Measurements from ENCODE around the gene PLXNC1.
A peak's percentile ranks its signal among the peaks of the same experiment; 100 is the strongest.

PLXNC1 gene

DNA sequence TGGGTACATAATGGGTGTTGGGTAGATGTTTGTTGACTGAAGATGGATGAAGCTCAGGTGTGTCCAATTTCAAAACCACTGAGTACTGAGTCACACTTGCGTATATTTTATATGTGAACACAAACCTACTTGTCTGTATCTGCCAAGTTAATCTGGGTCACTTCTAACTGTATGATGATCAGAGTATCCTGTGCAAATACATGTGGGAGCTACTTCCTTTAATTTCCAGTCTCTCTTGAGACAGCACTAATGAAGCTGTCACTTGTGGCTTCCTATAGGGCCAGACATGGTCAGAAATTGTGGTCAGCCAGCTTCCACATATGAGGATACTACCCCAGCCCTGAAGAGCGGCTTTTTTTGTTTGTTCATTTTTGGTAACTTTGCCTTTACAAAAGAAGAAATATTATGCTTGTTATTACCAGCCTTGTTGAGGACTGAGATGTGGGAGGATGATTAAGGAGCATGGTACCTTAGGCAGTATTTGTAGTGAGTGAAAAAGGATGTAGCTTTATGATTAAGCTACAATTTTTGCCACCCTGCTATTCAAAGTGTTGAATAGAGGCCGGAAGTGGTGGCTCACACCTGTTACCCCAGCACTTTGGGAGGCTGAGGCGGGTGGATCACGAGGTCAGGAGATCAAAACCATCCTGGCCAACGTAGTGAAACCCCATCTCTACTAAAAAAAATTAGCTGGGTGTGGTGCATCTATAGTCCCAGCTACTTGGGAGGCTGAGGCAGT lies 32.4 kb downstream of the PLXNC1 start:
- no peak for DNase-seq (ENCODE audit: low spot score)

DNA sequence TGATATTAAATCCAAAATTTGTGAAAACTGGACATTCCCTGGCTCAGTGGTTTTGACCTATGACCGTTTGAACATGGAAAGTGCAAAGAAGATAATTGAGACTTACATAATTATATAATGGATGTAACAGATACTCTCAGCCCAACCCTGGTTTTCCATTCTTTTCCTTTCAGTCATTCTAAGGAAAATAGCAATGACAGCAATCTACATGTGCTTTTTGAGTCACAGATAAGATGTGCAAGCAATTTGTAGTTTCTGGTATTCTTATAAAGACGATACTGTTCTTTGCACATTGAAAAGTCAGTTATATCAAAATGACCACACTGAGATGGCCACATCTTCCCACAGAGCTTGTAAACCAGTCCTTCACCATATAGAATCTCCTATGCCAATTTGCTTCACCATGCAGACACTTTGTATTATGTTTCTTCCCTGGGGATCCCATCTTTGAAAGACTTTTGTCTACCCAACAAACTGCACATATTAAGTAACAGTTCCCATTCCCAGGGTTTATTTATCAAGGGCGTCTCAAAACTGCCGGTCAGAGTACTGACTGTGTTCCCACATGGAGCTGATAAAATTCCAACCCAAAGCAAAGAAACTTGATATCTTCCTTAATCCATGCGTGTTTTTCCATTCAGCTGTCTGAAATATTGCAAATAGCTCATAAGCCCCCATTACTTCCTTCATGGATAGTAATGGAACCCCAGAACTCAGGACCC lies 34.8 kb downstream of the PLXNC1 start:
- no peak for DNase-seq (ENCODE audit: low spot score)

DNA sequence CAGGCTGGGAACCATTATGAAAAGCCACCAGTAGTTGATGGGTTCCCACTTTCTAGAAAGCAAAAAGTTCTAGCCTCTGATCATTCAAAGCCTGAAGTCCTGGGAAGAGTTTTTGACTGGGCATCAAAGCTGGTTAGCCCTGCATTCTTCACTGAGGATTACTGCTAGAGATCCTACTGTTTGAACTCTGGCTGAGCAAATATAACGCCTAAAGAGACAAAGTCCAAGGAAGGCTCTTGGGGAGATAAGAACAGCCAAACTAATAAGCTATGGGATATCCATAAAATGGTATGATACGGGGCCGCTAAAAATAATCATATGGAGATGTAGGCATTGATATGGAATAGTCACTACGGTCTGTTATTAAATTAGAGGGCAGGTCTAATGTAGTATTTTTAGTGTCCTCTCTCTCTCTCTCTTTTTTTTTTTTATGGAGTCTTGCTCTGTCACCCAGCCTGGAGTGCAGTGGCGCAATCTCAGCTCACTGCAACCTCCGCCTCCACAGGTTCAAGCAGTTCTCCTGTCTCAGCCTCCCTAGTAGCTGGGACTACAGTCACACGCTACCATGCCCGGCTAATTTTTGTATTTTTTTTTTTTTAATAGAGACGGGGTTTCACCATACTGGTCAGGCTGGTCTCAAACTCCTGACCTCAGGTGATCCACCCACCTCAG lies 35.5 kb downstream of the PLXNC1 start:
- DNase-seq (ENCODE audit: low spot score): no peak

DNA sequence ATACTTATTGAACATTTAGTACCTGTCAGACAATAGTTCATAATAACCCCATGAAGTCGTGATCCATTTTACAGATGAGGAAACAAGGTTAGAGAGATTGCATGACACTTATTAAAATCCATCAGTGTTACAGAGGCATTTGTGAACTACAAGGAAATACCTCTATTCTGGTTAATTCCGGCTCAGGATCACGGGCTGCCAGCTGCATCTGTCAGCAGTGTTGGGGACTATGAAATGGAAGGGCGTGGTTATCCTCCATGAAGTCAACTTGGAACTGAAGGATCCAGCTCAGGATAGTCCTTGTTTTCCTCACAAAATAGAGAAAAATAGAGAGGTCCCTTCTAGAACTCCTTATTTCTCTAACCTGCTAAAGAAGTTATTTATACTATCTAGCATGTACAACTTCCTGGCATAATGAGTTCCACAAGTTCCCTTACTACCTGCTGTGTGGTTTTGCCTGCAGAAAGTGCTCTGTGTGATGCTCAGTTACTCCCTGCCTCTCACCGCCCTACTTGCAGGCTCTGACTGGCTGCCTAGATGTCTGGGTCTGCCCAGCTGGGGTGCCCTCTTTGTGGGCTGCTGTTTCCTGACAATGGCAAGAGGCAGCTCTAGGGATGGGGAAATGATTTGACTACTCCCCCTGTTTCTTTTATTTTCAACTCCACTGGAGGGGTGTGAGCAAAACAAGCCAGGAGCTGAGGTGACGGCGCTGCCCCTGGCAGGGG lies 36.8 kb downstream of the PLXNC1 start:
- no peak for DNase-seq (ENCODE audit: low spot score)

DNA sequence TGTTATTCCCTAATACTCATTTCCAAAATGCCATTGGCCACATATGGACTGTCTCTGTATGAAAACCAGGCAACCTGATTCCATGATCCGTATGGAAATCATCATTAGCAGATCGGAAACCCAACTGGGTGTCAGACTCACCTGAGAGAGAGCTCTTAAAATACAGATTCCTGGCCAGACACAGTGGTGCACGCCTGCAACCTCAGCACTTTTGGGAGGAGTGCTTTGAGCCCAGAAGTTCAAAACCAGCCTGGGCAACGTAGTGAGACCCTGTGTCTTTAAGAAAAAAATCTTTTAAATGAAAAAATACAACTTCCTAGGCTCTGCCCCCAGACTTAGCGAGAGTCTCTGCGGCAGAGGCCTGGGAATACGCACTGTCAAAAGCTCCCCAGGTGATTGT lies 37.4 kb downstream of the PLXNC1 start:
- no peak for DNase-seq (ENCODE audit: low spot score)

DNA sequence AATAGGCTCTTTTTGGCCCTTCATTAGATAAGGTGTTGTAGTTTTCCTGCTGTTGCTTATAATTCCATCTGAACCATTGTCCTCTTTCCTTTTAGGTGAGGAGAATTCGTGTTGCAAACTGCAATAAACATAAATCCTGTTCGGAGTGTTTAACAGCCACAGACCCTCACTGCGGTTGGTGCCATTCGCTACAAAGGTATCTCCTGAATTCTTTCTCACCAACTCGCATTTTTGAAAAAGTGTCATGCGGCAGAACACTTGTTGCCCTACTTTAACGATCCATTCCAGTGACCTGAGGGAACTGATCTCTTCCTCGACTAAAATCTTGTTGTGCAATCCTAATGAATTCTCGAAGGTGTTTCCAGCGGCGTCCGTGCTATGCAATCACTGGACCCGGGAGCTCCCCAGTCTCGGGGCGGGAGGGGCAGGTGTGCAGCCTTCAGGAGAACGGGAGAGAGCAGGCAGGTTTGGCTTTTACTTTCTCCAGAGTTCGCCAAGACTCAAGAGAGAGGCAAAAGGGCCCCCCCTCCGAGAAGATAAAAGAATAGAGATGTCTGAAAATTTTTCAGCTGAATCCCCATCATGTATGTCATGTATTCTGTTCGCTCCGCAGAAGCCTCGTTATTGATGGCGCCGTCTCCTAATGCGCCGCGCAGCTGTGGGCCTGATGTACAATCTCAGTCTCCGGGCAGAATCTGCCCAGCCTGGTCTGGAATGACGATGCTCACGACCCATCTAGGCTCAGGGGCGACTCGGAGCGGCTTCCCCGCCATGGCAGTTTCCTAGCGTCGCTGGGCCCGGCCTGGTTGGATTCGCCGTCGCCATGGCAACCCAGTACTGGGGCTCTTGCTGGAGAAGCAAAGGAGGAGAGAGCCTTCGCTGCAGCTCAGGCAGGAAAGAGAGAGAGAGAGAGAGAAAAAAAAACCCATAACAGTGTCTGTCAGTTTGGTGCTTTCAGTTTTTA lies 38.2 kb downstream of the PLXNC1 start:
- DNase-seq (ENCODE audit: low spot score): peak; percentile 89

DNA sequence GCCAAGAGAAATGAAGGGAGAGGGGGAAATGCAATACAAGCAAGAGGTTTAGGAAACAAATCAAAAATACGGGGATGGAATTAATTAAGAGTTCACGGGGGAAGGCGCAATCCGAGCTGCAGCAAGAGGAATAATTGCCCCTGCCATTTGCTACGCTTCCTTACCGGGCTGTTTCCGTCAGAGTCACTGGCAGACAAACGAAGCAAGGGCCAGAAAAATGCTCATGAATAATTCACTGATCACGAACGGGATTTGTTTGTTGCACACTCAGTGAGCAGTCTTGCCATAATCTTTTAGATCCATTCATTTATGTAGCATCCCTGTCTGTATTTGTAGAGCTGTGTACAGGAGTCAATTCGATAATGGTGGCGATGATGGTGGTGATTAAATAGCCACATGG lies 39.0 kb downstream of the PLXNC1 start:
- peak; percentile 42 for DNase-seq (ENCODE audit: low spot score)

DNA sequence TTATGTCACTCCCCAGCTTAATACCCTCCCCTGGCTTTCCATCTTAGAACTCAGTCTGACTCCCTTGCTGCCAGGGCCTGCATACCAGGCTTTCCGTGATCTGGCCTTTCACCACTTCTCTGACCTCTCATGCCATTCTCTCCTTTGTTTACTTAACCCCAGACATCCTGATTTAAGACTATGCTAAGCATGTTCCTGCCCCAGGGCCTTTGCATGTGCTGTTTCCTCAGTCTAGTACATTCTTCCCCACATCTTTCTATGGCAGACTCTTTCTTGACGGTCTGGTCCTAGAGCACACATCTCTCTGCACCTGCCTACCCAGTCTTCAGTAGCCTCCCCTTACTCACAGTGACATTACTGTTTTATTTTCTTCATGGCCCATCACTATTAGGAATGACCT lies 42.2 kb downstream of the PLXNC1 start:
- no peak for DNase-seq (ENCODE audit: low spot score)

DNA sequence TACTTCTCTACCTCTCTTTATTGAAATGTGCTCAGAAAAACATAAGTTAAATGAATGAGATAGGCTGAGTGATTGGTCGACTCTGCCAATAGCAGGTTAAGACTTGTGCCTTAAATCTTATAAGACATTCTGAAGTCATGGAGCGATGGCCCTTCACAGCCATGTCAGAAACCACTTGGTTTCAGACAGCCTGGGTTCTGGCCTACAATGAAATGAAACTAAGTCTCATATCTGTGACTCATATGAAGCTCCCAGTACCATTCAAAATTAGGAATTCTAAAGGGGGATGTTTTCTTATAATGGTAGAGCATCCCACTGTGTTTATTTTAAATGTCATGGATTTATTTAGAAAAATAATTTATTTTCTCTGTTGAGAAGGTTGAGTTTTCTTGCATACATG lies 42.6 kb downstream of the PLXNC1 start:
- no peak for DNase-seq (ENCODE audit: low spot score)

DNA sequence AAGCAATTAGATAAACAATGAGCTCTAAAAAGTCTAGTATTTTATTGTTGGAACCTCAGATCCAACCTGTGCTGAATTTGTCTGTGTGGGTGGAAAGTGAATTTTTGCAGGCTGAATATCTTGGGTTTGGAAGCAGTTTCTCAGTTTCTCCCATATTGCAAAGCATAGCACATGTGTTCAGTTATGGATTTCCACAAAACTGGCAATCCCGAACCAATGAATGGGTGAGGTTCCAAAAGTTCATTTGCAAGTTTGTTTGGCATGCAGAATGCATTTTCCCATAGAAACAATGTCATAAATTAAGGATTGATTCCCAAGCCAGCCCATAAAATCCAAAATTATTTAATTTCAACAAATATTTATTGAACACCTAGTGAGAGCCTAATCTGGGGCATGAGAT lies 43.4 kb downstream of the PLXNC1 start:
- DNase-seq (ENCODE audit: low spot score): no peak

DNA sequence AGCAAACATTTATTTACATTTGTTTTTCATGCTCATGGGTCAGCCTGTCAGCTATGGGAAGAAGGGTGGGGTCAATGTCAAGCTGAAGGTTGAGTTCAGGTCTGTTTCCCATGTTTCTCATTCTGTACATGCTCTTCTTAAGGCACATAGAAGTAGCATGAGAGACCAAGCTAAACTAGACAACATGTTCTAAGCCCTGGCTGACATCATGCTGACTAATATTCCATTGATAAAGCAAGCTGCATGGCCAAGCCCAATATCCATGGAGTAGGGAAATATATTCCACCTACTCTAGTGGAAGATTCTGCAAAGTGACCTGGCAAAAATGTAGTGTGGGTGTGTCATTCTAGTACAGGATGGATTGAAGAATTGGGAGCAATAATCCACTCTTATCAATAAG lies 44.1 kb downstream of the PLXNC1 start:
- DNase-seq (ENCODE audit: low spot score): no peak

DNA sequence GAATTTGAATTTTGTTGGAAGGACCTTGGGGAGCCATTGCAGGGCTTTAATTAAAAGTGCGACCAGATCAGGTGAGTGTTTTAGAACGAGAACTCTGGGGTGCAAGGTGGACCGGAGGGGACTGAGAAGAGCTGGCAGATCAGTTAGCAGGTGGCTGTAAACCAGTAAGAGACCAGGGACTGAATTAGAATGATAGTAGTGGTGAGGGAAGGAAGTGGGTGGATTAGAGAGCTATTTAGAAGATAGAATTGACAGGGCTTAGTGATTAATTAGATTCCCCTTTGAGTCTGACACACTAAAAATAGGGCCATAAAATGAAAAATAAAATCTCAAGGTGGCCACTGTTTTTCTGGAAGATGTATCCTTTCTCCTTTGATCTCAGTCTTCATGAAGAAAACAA lies 44.8 kb downstream of the PLXNC1 start:
- no peak for DNase-seq (ENCODE audit: low spot score)

DNA sequence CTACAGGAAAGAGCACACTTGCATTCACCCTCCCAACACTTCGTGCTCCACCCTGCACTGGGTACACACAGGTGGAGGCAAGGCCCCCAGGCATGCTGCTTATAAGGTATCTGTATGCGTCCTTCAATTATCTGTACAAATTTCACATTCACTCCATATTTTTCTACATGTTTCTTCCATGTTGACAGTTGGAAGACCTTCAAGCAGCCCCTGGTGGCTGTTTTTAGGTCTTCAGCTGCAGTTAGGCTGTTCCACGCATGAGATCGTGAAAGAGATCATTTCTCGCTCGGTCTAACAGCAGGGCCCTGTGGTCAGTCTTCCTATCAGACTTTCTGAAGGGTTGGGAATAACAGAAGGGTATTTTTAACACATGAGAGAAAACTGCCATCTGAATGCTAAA lies 47.1 kb downstream of the PLXNC1 start:
- DNase-seq (ENCODE audit: low spot score): no peak

DNA sequence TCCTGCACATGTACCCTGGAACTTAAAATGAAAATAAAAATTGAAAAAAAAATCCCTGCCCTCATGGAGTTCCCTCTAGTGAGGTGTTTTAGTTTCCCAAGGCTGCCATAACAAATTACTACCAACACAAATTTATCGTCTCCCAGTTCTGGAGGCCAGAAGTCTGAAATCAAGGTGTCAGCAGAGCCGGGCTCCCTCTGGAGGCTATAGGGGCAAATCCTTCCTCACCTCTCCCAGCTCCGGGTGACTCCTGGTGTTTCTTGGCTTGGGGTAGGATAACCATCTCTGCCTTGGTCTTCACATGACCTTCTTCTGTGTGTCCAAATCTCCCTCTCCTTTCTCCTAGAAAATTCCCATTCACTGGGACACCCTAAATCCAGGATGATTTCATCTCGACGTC lies 50.1 kb downstream of the PLXNC1 start:
- DNase-seq (ENCODE audit: low spot score): no peak

DNA sequence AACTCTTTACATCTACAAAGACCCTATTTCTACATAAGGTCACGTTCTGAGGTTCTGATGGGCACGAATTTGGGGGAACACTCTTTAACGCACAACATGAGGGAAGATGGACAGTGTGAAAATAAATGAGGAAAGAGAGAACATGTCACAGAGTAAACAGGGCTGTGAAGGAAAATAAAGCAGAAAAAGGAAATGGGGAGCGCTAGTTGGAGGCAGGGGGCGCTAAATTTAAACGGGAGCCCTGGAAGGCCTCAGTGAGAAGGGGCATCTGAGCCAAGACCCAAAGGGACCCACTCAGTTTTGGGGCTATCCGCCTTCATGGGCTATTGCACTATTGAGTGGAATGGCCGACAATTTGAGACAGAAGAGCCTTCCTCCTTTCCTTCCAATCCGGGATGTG lies 50.5 kb downstream of the PLXNC1 start:
- DNase-seq (ENCODE audit: low spot score): no peak

DNA sequence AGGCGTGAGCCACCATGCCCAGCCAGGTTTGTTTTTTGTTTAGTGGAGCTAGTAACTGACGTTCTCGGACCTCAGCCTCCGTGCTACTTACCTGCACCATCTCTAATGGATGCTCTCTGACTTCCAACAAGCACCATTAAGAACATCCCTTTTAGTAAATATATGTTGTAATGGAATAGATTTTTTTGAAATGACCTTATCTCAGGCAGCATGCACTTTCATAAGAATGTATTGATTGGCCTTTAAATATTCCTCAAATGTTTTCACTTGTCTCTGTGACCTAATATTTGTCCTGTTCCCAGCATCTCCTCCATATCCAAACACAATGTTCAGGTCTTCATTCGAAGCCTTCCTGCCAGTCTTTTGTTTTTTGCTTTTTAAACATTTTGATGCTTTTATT lies 51.7 kb downstream of the PLXNC1 start:
- no peak for DNase-seq (ENCODE audit: low spot score)

DNA sequence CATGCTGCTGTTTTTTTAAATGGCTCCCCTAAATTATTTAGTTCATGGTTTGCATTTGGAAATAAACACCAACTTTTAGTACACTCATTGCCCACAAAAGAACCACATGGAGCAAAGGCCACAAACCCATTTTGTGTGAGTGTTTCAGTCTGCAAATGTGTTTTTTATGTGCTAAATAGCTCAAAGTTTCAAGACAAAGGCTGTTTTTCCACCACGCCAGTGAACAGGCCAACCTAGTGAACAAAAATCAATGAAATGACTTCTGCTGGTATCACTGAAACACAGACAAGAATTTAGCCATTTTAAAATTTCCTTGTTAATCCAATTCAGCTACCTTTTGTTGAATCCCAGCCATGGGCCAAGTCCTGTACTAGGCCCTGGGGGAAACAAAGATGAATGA lies 52.3 kb downstream of the PLXNC1 start:
- DNase-seq (ENCODE audit: low spot score): no peak

DNA sequence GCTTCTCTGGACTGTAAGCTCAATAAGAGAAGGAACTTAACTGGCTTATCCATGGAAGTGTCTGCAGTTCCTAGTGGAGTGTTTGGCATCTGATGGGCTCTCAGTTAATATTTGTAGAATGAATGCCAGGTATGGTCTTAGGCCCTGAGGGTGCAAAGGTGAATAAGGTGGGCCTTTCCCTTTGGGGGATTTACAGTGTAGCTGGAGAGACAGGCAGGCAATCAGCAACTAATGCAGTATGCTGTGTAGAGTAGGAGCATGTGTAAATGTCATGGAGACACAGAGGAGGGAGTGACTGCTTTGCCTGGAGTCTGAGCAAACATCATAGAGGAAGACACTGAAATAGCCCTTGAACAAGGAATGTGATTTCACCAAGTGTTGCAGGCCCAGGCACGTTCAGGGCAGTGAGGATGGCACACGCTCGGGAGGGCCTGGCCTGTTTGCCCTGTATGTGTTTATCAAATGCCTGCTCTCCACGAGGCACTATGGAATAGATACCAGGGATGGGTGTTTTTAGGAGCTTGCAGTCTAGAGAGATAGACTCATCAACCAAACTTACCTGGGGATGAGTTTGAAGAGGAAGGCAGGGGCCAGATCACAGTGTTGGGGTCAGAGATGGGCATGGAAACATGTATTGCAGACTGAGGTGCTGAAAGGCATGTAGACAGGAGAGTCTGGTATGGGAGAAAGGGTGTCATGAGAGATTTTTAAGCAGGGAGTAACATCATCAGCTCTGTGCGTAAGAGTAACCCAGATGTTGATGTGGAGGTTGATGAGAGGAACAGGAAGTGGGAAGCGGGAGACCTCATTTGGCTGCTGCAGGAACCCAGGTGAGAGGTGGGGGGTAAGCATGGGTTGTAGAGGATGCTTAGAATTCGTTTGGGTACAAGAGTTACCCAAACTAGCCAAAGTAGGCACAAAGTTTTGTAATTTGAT lies 54.1 kb downstream of the PLXNC1 start:
- no peak for DNase-seq (ENCODE audit: low spot score)

DNA sequence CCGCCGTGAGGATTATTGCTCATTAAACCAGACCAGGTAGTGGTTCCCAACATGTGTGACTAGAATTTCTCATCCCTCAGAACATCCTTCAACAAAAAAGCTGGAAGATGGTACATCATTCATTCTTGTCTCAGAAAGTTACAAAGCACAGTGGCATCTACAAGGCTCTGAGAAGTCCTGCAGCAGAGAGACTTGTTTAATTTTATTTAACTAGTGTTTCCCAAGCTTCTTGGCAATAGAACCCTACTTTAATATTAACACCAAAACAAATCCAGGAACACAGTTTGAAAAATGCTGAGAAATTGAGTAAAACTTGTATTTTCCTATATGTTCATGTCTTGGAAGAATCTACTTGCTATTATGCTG lies 54.8 kb downstream of the PLXNC1 start:
- DNase-seq (ENCODE audit: low spot score): no peak

DNA sequence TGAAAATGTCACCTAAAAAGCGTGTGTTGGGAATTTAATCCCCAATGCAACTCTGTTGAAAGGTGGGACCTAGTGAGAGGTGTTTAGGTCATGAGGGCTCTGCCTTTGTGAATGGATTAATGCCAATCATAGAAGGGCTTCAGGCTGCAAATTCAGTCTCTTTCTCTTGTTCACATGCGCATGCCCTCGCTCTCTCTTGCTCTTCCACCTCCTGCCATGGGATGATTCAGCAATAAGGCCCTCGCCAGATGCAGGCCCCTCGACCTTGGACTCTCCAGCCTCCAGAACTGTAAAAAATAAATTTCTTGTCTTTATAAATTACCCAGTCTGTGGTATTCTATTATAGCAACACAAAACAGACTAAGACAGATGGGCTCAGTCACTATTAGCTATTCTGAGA lies 55.4 kb downstream of the PLXNC1 start:
- no peak for DNase-seq (ENCODE audit: low spot score)
